Left lobe of liver (tissue), 1 donor: ENCODE measurements around the gene DGKD. TPM values are rescaled to one million over a fixed set of nuclear protein-coding genes. Genes with fewer than 3 reads are reported as not detected.

Experiments
- total RNA-seq: library from RNA; stranded (reverse); gene quantifications from one replicate; pipeline ENCODE4 v1.2.1, GENCODE V29; 2021
- donor health status: DM: no; HTN: yes; CAD: no.

DGKD gene
- total RNA-seq, 1 donor from 2014 or later = 17.9 TPM

Other genes with a start within 250 kb of the DGKD start
- gene ATG16L1, start 102.8 kb upstream of the DGKD start, total RNA-seq = 19.2 TPM
- gene SAG, start 46.7 kb upstream of the DGKD start, total RNA-seq = not detected
- gene USP40, start 212.3 kb downstream of the DGKD start, total RNA-seq = 25.8 TPM